HepG2 (cell line): ENCODE measurements around the gene IKZF2. TPM values are rescaled to one million over a fixed set of nuclear protein-coding genes. Genes with fewer than 3 reads are reported as not detected.

Source experiments
- ATAC-seq: fragments of 200-7000 bp; cut with Tn5 transposase; 3 replicates; pipeline ENCODE4 v1.9.1; 2020; ENCODE audit warnings: mild to moderate bottlenecking, moderate library complexity
- BruUV-seq: library from RNA; stranded (reverse); fragments of 400-500 nt; replicated peaks from 2 replicates; lab custom pipeline; 2021; lab: Mats Ljungman, UMichigan
- CTCF ChIA-PET: fragments of 300-600 bp; formaldehyde crosslinking; extraction: SDS; loops from one replicate; lab custom pipeline; 2021; ENCODE audit warnings: low total read pairs, inconsistent platforms, low intra/inter-chr PET ratio; lab: Yijun Ruan, JAX
- POLR2A ChIA-PET: fragments of 350-600 bp; sonication (Branson Sonifier 250); formaldehyde crosslinking; loops from one replicate; lab custom pipeline; 2020; ENCODE audit warnings: antibody characterized with exemption, inconsistent platforms; lab: Yijun Ruan, JAX
- DNase-seq: peaks from one replicate; pipeline ENCODE4 v3.0.0-alpha.2; 2015; ENCODE audit warnings: low spot score
- FAIRE-seq: peaks from 3 replicates; lab custom pipeline; 2011; peaks lifted over from hg19 to GRCh38; lab: Jason Lieb, UNC
- H2AFZ ChIP-seq: one replicate; pipeline ENCODE4 v1.6.1; 2011; ENCODE audit warnings: low read length, inconsistent platforms
- H3K27ac ChIP-seq: fragments of 300-600 bp; 3 replicates; pipeline ENCODE4 v1.8.0; 2011; ENCODE audit warnings: mixed run types, mild to moderate bottlenecking, mixed read lengths, low read length, inconsistent platforms; ENCODE audit not compliant: insufficient read depth; ENCODE audit errors: extremely low read length
- H3K27me3 ChIP-seq, 2 experiments: fragments of 200-600 bp in 1 of 2; 2 replicates in 1 of 2; 3 replicates in 1 of 2; pipeline versions ENCODE4 v1.6.0 to v1.8.0; 2011; ENCODE audit warnings: low read length in 2 of 2, mild to moderate bottlenecking in 2 of 2, moderate library complexity in 2 of 2, inconsistent platforms in 1 of 2; ENCODE audit not compliant: insufficient read depth in 2 of 2, control insufficient read depth in 1 of 2
- H3K36me3 ChIP-seq, 2 experiments: fragments of 200-600 bp in 1 of 2; replicated peaks in 1 of 2; 2 replicates in 1 of 2; 3 replicates in 1 of 2; pipeline versions ENCODE4 v1.5.1 to v1.8.0; 2011; ENCODE audit warnings: low read length in 2 of 2, inconsistent platforms in 1 of 2; ENCODE audit not compliant: insufficient read depth in 2 of 2, control insufficient read depth in 1 of 2
- H3K4me1 ChIP-seq: 2 replicates; pipeline ENCODE4 v1.5.1; 2012; ENCODE audit warnings: low read length, inconsistent platforms; ENCODE audit not compliant: insufficient read depth
- H3K4me2 ChIP-seq: 2 replicates; pipeline ENCODE4 v1.6.0; 2011; ENCODE audit warnings: low read depth, low read length, inconsistent platforms
- H3K4me3 ChIP-seq, 3 experiments: fragments of 200-600 bp in 1 of 3; sonication (generic), shearing (Covaris generic) in 1 of 3; replicated peaks in 1 of 3; 2 replicates each; pipeline ENCODE4 v1.5.1; 2011 to 2016; ENCODE audit warnings: low read length in 3 of 3, inconsistent platforms in 2 of 3, low read depth in 2 of 3, mild to moderate bottlenecking in 2 of 3, control low read depth in 1 of 3, mixed read lengths in 1 of 3; ENCODE audit not compliant: insufficient read depth in 1 of 3
- H3K79me2 ChIP-seq: one replicate; pipeline ENCODE4 v1.6.1; 2011; ENCODE audit warnings: low read length, inconsistent platforms; ENCODE audit not compliant: insufficient read depth
- H3K9ac ChIP-seq: 2 replicates; pipeline ENCODE4 v1.6.0; 2011; ENCODE audit warnings: mild to moderate bottlenecking, low read depth, low read length, inconsistent platforms; ENCODE audit not compliant: insufficient read depth
- H3K9me3 ChIP-seq: 2 replicates; pipeline ENCODE4 v1.5.1; 2012; ENCODE audit warnings: mild to moderate bottlenecking, low read length
- H4K20me1 ChIP-seq: 2 replicates; pipeline ENCODE4 v1.6.0; 2011; ENCODE audit warnings: inconsistent platforms, mild to moderate bottlenecking, low read length, moderate library complexity; ENCODE audit not compliant: insufficient read depth
- BCL6 ChIP-seq: IDR thresholded peaks from 2 replicates; pipeline ENCODE4 v1.6.1; 2016; ENCODE audit warnings: missing genetic modification reagents, missing compliant biosample characterization
- FOXC1 ChIP-seq: sonication (generic); formaldehyde crosslinking; IDR thresholded peaks from 2 replicates; pipeline ENCODE4 v1.8.0; 2022; ENCODE audit warnings: mild to moderate bottlenecking, missing genetic modification reagents, borderline replicate concordance
- HMGA1 ChIP-seq: sonication (generic); formaldehyde crosslinking; conservative IDR thresholded peaks from 2 replicates; pipeline ENCODE4 v1.4.0; 2020; ENCODE audit warnings: missing genetic modification reagents
- KLF9 ChIP-seq: IDR thresholded peaks from 2 replicates; pipeline ENCODE4 v1.6.1; 2016; ENCODE audit warnings: low read depth
- MAFK ChIP-seq, 2 experiments: IDR thresholded peaks in 1 of 2; conservative IDR thresholded peaks in 1 of 2; 2 replicates each; pipeline ENCODE4 v1.6.1; 2011; ENCODE audit warnings: improper control_type of control experiment in 2 of 2, low read length in 2 of 2
- MBNL3 ChIP-seq: fragments of 250-450 bp; sonication (Bioruptor Pico); conservative IDR thresholded peaks from 2 replicates; pipeline ENCODE4 v1.8.0; 2022; ENCODE audit warnings: mild to moderate bottlenecking, inconsistent platforms
- RORA ChIP-seq: sonication (generic); formaldehyde crosslinking; IDR thresholded peaks from 2 replicates; pipeline ENCODE4 v1.5.0; 2020; ENCODE audit warnings: mild to moderate bottlenecking, missing genetic modification reagents, moderate library complexity
- TRIM24 ChIP-seq: sonication (generic); formaldehyde crosslinking; IDR thresholded peaks from 2 replicates; pipeline ENCODE4 v1.8.0; 2022; ENCODE audit warnings: mild to moderate bottlenecking, missing genetic modification reagents
- ZBTB7A ChIP-seq: sonication (generic); formaldehyde crosslinking; IDR thresholded peaks from 2 replicates; pipeline ENCODE4 v1.8.0; 2022; ENCODE audit warnings: mild to moderate bottlenecking, missing genetic modification reagents
- ZFP37 ChIP-seq: sonication (generic); formaldehyde crosslinking; IDR thresholded peaks from 2 replicates; pipeline ENCODE4 v1.4.0; 2020; ENCODE audit warnings: missing genetic modification reagents, borderline replicate concordance
- ZFP90 ChIP-seq: sonication (generic); formaldehyde crosslinking; IDR thresholded peaks from 2 replicates; pipeline ENCODE4 v1.8.0; 2022; ENCODE audit warnings: missing genetic modification reagents, mild to moderate bottlenecking, inconsistent platforms, borderline replicate concordance
- ZNF232 ChIP-seq: sonication (generic); formaldehyde crosslinking; IDR thresholded peaks from 2 replicates; pipeline ENCODE4 v1.4.0; 2020; ENCODE audit warnings: missing genetic modification reagents, borderline replicate concordance
- ZNF256 ChIP-seq: sonication (generic); formaldehyde crosslinking; conservative IDR thresholded peaks from 2 replicates; pipeline ENCODE4 v1.4.0; 2020; ENCODE audit warnings: missing genetic modification reagents
- ZNF292 ChIP-seq: sonication (generic); formaldehyde crosslinking; IDR thresholded peaks from 2 replicates; pipeline ENCODE4 v1.8.1; 2022; ENCODE audit warnings: mild to moderate bottlenecking, low read depth, missing genetic modification reagents, borderline replicate concordance
- ZNF317 ChIP-seq: sonication (generic); formaldehyde crosslinking; IDR thresholded peaks from 2 replicates; pipeline ENCODE4 v1.5.0; 2020; ENCODE audit warnings: mild to moderate bottlenecking, missing genetic modification reagents
- ZNF367 ChIP-seq: sonication (generic); formaldehyde crosslinking; IDR thresholded peaks from 2 replicates; pipeline ENCODE4 v1.4.0; 2020; ENCODE audit warnings: missing genetic modification reagents, borderline replicate concordance
- ZNF552 ChIP-seq: sonication (generic); formaldehyde crosslinking; IDR thresholded peaks from 2 replicates; pipeline ENCODE4 v1.9.0; 2022; ENCODE audit warnings: missing genetic modification reagents, mild to moderate bottlenecking, borderline replicate concordance
- ZNF792 ChIP-seq: IDR thresholded peaks from 2 replicates; pipeline ENCODE4 v1.6.1; 2016
- WGBS: methylation state at CpG from one replicate; pipeline ENCODE4 v1.1.6; 2017; ENCODE audit warnings: low lambda C conversion rate; 5-methylcytosine and 5-hydroxymethylcytosine counted together
- in situ Hi-C: cut with HindIII; loops from 2 replicates; pipeline ENCODE4 v1.10.0; 2017; ENCODE audit warnings: low pct_unique_long_range_greater_than_20kb; ENCODE audit not compliant: extremely low pct_ligation_motif_present
- intact Hi-C: fragments of 100-400 bp; cut with micrococcal nuclease; formaldehyde crosslinking; loops from one replicate; pipeline ENCODE4 v1.10.0; 2022; ENCODE audit not compliant: unreplicated experiment
- polyA plus RNA-seq, 8 experiments: library from polyadenylated mRNA; depleted of rRNA in 3 of 8; stranded (reverse) in 7 of 8; unstranded in 1 of 8; fragments of >200 nt; fragmentation: Illumina TruSeq in 4 of 8; extraction: Trizol in 4 of 8; gene quantifications; 2 replicates each; pipeline versions ENCODE4 v1.2.1 to v1.2.3, GENCODE V29; 2011 to 2016; ENCODE audit warnings: low read depth in 4 of 8, missing spikeins in 1 of 8, mixed read lengths in 1 of 8; ENCODE audit not compliant: insufficient read depth in 1 of 8
- total RNA-seq, 5 experiments: library from RNA; depleted of rRNA; stranded (reverse); fragments of >200 nt; fragmentation: Illumina TruSeq; extraction: Trizol; gene quantifications; 2 replicates each; pipeline ENCODE4 v1.2.3, GENCODE V29; 2016; ENCODE audit warnings: low read depth in 1 of 5
- TF ChIP-seq, protein P1 (sequence below): sonication (generic); formaldehyde crosslinking; IDR thresholded peaks from 2 replicates; pipeline ENCODE4 v1.9.0; 2021; ENCODE audit warnings: missing genetic modification reagents, borderline replicate concordance
- TF ChIP-seq, protein P2 (sequence below): sonication (generic); formaldehyde crosslinking; IDR thresholded peaks from 2 replicates; pipeline ENCODE4 v1.4.0; 2020; ENCODE audit warnings: missing genetic modification reagents

IKZF2 gene
- total and polyA plus RNA-seq, 2 of the 13 experiments (the other 11 are each of a cell fraction or from before 2014, with no cell fraction given) = 0.18 to 0.86 TPM

DNA sequence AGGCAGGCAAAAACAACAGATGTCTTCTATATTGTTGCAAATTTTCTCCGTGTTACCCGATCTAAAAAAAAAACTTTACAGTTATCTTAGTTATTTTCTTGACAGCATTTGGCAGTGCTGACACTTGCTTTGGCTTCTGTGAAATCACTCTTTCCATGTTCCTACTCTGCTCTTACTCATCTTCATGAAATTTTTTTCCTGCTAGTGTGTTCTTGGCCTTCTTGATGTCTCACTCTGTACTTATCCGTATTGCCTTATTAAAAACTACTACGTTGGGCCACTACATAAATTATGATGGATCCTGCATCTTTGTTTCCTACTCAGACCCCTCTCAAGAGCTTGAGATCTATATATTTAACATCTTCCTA is 134.4 kb downstream of the IKZF2 start:
- H3K27ac ChIP-seq = no peak overlapping the region
- no peaks in the 10 kb centered on the region for H4K20me1 ChIP-seq

More for the DNA sequence above, 134.4 kb downstream of the IKZF2 start:
- TF ChIP-seq ZBTB7A (no peak), ZFP37 (CRISPR knock-in tag) (no peak), BCL6 (no peak), ZNF317 (CRISPR knock-in tag) (no peak), ZNF292 (no peak), ZNF256 (no peak), MBNL3 (CRISPR knock-in tag) (no peak), MAFK (conservative IDR thresholded peaks at IDR 0.05 in 1 of 2, IDR thresholded peaks at IDR 0.05 in 1 of 2; ENCODE audit: low read length in 2 of 2) (no peak), ZNF232 (CRISPR knock-in tag) (no peak), TRIM24 (CRISPR knock-in tag) (no peak), KLF9 (CRISPR knock-in tag) (no peak), ZNF552 (CRISPR knock-in tag) (no peak), ZNF792 (CRISPR knock-in tag) (no peak), FOXC1 (CRISPR knock-in tag) (no peak), ZNF367 (CRISPR knock-in tag) (no peak), HMGA1 (CRISPR knock-in tag) (no peak), RORA (CRISPR knock-in tag) (no peak), ZFP90 (CRISPR knock-in tag) (no peak)
- TF ChIP-seq, protein P1, sequence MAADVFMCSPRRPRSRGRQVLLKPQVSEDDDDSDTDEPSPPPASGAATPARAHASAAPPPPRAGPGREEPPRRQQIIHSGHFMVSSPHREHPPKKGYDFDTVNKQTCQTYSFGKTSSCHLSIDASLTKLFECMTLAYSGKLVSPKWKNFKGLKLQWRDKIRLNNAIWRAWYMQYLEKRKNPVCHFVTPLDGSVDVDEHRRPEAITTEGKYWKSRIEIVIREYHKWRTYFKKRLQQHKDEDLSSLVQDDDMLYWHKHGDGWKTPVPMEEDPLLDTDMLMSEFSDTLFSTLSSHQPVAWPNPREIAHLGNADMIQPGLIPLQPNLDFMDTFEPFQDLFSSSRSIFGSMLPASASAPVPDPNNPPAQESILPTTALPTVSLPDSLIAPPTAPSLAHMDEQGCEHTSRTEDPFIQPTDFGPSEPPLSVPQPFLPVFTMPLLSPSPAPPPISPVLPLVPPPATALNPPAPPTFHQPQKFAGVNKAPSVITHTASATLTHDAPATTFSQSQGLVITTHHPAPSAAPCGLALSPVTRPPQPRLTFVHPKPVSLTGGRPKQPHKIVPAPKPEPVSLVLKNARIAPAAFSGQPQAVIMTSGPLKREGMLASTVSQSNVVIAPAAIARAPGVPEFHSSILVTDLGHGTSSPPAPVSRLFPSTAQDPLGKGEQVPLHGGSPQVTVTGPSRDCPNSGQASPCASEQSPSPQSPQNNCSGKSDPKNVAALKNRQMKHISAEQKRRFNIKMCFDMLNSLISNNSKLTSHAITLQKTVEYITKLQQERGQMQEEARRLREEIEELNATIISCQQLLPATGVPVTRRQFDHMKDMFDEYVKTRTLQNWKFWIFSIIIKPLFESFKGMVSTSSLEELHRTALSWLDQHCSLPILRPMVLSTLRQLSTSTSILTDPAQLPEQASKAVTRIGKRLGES = no peak
- TF ChIP-seq, protein P2, sequence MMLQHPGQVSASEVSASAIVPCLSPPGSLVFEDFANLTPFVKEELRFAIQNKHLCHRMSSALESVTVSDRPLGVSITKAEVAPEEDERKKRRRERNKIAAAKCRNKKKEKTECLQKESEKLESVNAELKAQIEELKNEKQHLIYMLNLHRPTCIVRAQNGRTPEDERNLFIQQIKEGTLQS (CRISPR knock-in tag) = no peak
- TF ChIP-seq, all 625 proteins: peak for 0
- ATAC-seq (no peak), FAIRE-seq (no peak), DNase-seq (no peak)
- H3K27me3 ChIP-seq = no peaks in the 10 kb centered on the region
- CTCF ChIA-PET = no interaction called here
- no peaks in the 10 kb centered on the region for H3K9me3 ChIP-seq
- no peak overlapping the region for H3K4me3 ChIP-seq
- H3K36me3 ChIP-seq = no peaks in the 10 kb centered on the region
- H3K9ac ChIP-seq = no peak overlapping the region
- no TSS peak for BruUV-seq
- intact Hi-C loops (no loop called here), in situ Hi-C loops (no loop called here)
- H3K4me1 ChIP-seq = no peaks in the 10 kb centered on the region
- no peaks in the 10 kb centered on the region for H3K79me2 ChIP-seq
- no peak overlapping the region for H3K4me2 ChIP-seq
- WGBS = under 1% methylated on average over 4 of the region's 4 CpGs
- no peak overlapping the region for H2AFZ ChIP-seq
- POLR2A ChIA-PET = no interaction called here
